HG03575 (cell line): ENCODE data around the gene CDX1.
"Not testable (repeated sequence)": the region's sequence is repeated elsewhere in the genome, so short reads cannot be mapped to it uniquely, and the experiment has no call there.

Source experiments
- ATAC-seq: cut with Tn5 transposase; IDR thresholded peaks from one replicate; pipeline ENCODE4 v1.9.1; 2021; ENCODE audit not compliant: unreplicated experiment, insufficient number of reproducible peaks, low FRiP score; ENCODE audit errors: extremely low read depth

The CDX1 gene

GRCh38 chr5:150215979-150216944 lies 49.7 kb downstream of the CDX1 start:
- ATAC-seq = no peak

DNA sequence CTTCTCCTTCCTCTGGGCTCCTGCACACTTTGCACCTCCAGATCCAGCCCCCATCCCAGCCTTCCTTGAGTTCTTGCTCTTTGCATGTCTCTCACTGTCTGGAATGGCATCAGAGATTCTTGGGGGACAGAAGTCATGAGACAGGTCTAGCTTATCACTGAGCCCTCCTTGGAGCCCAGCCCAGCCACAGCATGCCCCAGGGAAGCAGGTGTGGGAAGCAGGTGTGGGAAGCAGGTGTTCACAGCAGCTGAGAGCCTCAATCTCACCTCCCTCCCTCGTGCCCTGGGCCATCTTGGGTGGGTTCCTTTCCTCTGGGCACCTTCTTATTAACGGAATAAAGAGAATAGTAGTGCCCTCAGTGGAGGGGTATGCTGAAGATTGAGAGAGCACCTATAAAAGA lies 50.5 kb downstream of the CDX1 start:
- ATAC-seq = no peak

DNA sequence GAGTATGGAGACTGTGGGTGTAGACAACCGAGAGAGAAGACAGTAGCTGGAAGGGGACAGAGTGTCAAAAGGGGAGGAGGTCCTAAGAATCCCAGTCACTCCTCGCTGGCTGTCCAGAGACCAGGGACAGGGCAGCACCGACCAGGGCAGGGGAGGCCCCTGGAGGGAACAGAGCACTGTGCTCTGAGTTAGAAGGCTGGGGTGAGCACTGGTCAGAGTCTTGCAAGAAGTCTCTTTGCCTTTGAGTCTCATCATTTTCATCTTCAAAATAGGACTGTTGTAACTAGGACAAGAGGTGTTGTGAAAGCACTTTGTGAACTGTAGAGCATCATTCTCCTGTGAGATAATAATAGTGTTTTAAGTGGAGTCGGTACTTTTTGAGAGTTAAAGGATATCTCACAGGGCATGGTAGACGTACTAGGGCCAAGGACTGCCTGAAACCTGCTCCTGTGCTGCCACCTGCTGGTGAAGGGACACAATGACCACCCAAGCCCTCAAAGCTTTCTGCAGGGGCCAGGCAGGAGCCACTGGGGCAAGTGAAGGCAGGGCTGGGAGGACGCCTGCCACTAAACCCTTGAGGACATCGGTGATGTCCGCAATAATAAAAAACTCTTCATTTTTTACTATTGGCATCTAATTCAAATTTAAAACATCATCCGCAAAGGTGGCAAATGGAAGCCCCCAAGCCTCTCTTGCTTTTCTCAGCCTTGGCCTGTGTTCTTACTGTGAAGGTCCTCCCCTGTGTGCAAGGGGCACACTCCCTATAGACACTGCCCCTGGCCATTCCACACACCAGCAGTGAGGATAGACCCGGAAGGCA lies 51.5 kb downstream of the CDX1 start:
- no peak for ATAC-seq

- no peak for ATAC-seq
Measured at GRCh38 chr5:150218693-150219035, 52.1 kb downstream of the CDX1 start.

DNA sequence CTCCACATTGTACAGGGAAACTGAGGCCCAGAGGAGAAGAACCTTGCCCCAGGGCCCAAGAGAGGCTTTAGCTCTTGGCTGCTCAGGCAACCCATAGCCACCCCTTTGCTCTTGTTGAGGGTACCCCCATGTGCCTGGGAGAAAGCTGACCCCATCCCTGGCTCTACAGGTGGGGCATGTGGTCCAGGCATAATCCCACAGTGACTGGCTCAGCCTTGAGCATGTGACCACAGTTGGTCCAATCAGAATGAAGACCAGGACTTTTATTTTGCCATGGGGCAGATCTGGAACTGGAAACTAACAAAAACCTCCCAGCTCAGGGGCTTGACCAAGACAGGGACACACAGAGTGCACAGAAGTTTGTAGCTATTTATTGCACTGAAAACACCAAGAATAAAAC lies 52.6 kb downstream of the CDX1 start:
- ATAC-seq = no peak

- no peak for ATAC-seq
Measured at GRCh38 chr5:150219861-150220260, 53.3 kb downstream of the CDX1 start.

- ATAC-seq = no peak
Measured at GRCh38 chr5:150221471-150221870, 54.9 kb downstream of the CDX1 start.

GRCh38 chr5:150222906-150223305 lies 56.3 kb downstream of the CDX1 start:
- no peak for ATAC-seq

- no peak for ATAC-seq
Measured at GRCh38 chr5:150223474-150223873, 56.9 kb downstream of the CDX1 start.

GRCh38 chr5:150224483-150225027 lies 58.0 kb downstream of the CDX1 start:
- ATAC-seq = no peak

DNA sequence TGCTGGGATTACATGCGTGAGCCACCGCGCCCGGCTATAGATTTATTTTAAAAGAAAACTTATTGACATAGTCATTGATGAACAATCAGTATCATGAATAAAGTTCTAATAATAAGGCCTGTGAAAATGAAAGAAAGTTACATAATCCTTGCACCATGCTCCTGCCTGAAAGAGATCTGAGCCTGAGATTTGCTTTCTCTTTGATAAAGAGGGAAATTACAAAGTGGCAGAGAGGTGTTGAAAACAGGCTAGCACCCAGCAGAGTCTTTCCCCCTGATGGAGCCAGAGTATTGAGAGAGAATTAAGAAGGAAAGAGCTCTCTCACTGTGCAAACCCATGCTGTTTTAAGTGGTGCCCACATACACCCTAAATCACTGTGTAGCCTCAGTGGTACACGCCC lies 60.5 kb downstream of the CDX1 start:
- no peak for ATAC-seq

- no peak for ATAC-seq
Measured at GRCh38 chr5:150227606-150228273, 61.2 kb downstream of the CDX1 start.

- no peak for ATAC-seq
Measured at GRCh38 chr5:150229571-150229970, 63.0 kb downstream of the CDX1 start.

- no peak for ATAC-seq
Measured at GRCh38 chr5:150230842-150231241, 64.3 kb downstream of the CDX1 start.

- ATAC-seq = not testable (repeated sequence)
Measured at GRCh38 chr5:150233706-150234105, 67.1 kb downstream of the CDX1 start.
